ENCODE measurements around the gene CALCB.

- TF ChIP-seq, protein P1, sequence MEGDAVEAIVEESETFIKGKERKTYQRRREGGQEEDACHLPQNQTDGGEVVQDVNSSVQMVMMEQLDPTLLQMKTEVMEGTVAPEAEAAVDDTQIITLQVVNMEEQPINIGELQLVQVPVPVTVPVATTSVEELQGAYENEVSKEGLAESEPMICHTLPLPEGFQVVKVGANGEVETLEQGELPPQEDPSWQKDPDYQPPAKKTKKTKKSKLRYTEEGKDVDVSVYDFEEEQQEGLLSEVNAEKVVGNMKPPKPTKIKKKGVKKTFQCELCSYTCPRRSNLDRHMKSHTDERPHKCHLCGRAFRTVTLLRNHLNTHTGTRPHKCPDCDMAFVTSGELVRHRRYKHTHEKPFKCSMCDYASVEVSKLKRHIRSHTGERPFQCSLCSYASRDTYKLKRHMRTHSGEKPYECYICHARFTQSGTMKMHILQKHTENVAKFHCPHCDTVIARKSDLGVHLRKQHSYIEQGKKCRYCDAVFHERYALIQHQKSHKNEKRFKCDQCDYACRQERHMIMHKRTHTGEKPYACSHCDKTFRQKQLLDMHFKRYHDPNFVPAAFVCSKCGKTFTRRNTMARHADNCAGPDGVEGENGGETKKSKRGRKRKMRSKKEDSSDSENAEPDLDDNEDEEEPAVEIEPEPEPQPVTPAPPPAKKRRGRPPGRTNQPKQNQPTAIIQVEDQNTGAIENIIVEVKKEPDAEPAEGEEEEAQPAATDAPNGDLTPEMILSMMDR (IDR thresholded peaks at IDR 0.05) = no peak
- no peak for TF ChIP-seq EZH2 (IDR thresholded peaks at IDR 0.05; ENCODE audit: borderline replicate concordance, insufficient read depth, low read depth, low read length, poor library complexity, severe bottlenecking)
These were observed at the start of gene CALCB for GRCh38 chr11:15073361-15074205.

Measured in B cell (primary cell).